H9 (cell line): ENCODE measurements around the gene TUBB2A. TPM values are rescaled to one million over a fixed set of nuclear protein-coding genes. Genes with fewer than 3 reads are reported as not detected.

ENCODE experiments used
- DNase-seq: peaks from one replicate; pipeline ENCODE4 v3.0.0-alpha.2; 2017
- H2AFZ ChIP-seq: one replicate; pipeline ENCODE4 v1.6.1; 2013; ENCODE audit warnings: mild to moderate bottlenecking, low read length, control low read depth, moderate library complexity
- H2AK5ac ChIP-seq: 2 replicates; pipeline ENCODE4 v1.6.1; 2013; ENCODE audit warnings: low read length, control low read depth, mixed read lengths; ENCODE audit not compliant: insufficient read length
- H2BK120ac ChIP-seq: one replicate; pipeline ENCODE4 v1.6.1; 2013; ENCODE audit warnings: low read depth, mild to moderate bottlenecking, low read length, control low read depth, inconsistent platforms; ENCODE audit not compliant: poor library complexity, severe bottlenecking
- H2BK12ac ChIP-seq: 2 replicates; pipeline ENCODE4 v1.6.1; 2013; ENCODE audit warnings: low read length, control low read depth, mixed read lengths, low read depth; ENCODE audit not compliant: insufficient read length
- H2BK15ac ChIP-seq: 2 replicates; pipeline ENCODE4 v1.6.1; 2013; ENCODE audit warnings: low read depth, low read length, control low read depth
- H2BK20ac ChIP-seq: one replicate; pipeline ENCODE4 v1.6.1; 2013; ENCODE audit warnings: low read depth, mild to moderate bottlenecking, low read length, control low read depth, inconsistent platforms; ENCODE audit not compliant: poor library complexity, severe bottlenecking
- H2BK5ac ChIP-seq: 2 replicates; pipeline ENCODE4 v1.6.1; 2013; ENCODE audit warnings: low read length, control low read depth, mixed read lengths; ENCODE audit not compliant: insufficient read length
- H3K14ac ChIP-seq: 2 replicates; pipeline ENCODE4 v1.6.1; 2013; ENCODE audit warnings: low read length, control low read depth; ENCODE audit not compliant: insufficient read depth
- H3K18ac ChIP-seq: 2 replicates; pipeline ENCODE4 v1.6.1; 2013; ENCODE audit warnings: low read depth, mild to moderate bottlenecking, mixed read lengths, low read length, control low read depth; ENCODE audit not compliant: insufficient read length
- H3K23ac ChIP-seq: 2 replicates; pipeline ENCODE4 v1.6.1; 2013; ENCODE audit warnings: low read length, control low read depth, mixed read lengths, low read depth; ENCODE audit not compliant: insufficient read length
- H3K23me2 ChIP-seq: 2 replicates; pipeline ENCODE4 v1.6.1; 2013; ENCODE audit warnings: low read depth, mild to moderate bottlenecking, mixed read lengths, low read length, control low read depth; ENCODE audit not compliant: insufficient read length, poor library complexity, severe bottlenecking
- H3K27ac ChIP-seq: 2 replicates; pipeline ENCODE4 v1.5.1; 2013; ENCODE audit warnings: low read length, control low read depth, mixed read lengths, low read depth; ENCODE audit not compliant: insufficient read length
- H3K27me3 ChIP-seq: 2 replicates; pipeline ENCODE4 v1.6.1; 2013; ENCODE audit warnings: low read length, control low read depth, inconsistent platforms; ENCODE audit not compliant: insufficient read depth
- H3K4ac ChIP-seq: 2 replicates; pipeline ENCODE4 v1.6.1; 2013; ENCODE audit warnings: low read depth, mild to moderate bottlenecking, control low read depth, inconsistent platforms, low read length, moderate library complexity
- H3K4me1 ChIP-seq: 2 replicates; pipeline ENCODE4 v1.6.1; 2013; ENCODE audit warnings: low read length, control low read depth, inconsistent platforms; ENCODE audit not compliant: insufficient read depth
- H3K4me2 ChIP-seq: 2 replicates; pipeline ENCODE4 v1.6.1; 2013; ENCODE audit warnings: low read length, control low read depth, mixed read lengths; ENCODE audit not compliant: insufficient read length, insufficient read depth
- H3K56ac ChIP-seq: 2 replicates; pipeline ENCODE4 v1.6.1; 2013; ENCODE audit warnings: low read depth, mild to moderate bottlenecking, mixed read lengths, low read length, control low read depth; ENCODE audit not compliant: insufficient read length
- H3K79me1 ChIP-seq: 2 replicates; pipeline ENCODE4 v1.6.1; 2013; ENCODE audit warnings: low read depth, mild to moderate bottlenecking, moderate library complexity, low read length, control low read depth, inconsistent platforms; ENCODE audit not compliant: insufficient read depth, poor library complexity, severe bottlenecking
- H3K79me2 ChIP-seq: 2 replicates; pipeline ENCODE4 v1.6.1; 2013; ENCODE audit warnings: low read length, control low read depth, inconsistent platforms; ENCODE audit not compliant: insufficient read depth
- H3K9ac ChIP-seq: 2 replicates; pipeline ENCODE4 v1.6.1; 2013; ENCODE audit warnings: low read length, control low read depth, mixed read lengths; ENCODE audit not compliant: insufficient read length; ENCODE audit errors: extremely low read depth
- H3K9me3 ChIP-seq: one replicate; pipeline ENCODE4 v1.6.1; 2013; ENCODE audit warnings: low read depth, low read length, inconsistent platforms; ENCODE audit not compliant: control insufficient read depth
- H3T11ph ChIP-seq: one replicate; pipeline ENCODE4 v1.6.1; 2013; ENCODE audit warnings: mild to moderate bottlenecking, low read length, control low read depth, inconsistent platforms
- H4K20me1 ChIP-seq: one replicate; pipeline ENCODE4 v1.6.1; 2013; ENCODE audit not compliant: control insufficient read depth, insufficient read length, insufficient read depth
- H4K5ac ChIP-seq: 2 replicates; pipeline ENCODE4 v1.6.1; 2013; ENCODE audit warnings: low read depth, mild to moderate bottlenecking, mixed read lengths, low read length, control low read depth; ENCODE audit not compliant: insufficient read length
- H4K8ac ChIP-seq: replicated peaks from 2 replicates; pipeline ENCODE4 v1.6.1; 2013; ENCODE audit warnings: low read length, control low read depth, mixed read lengths, low read depth; ENCODE audit not compliant: insufficient read length
- H4K91ac ChIP-seq: 2 replicates; pipeline ENCODE4 v1.6.1; 2013; ENCODE audit warnings: low read depth, mild to moderate bottlenecking, moderate library complexity, mixed read lengths, low read length, control low read depth; ENCODE audit not compliant: insufficient read length
- H3K27ac Mint-ChIP-seq, 3 experiments: 2 replicates in 2 of 3; 3 replicates in 1 of 3; pipeline ENCODE4 v1.8.0; 2020 to 2021; ENCODE audit warnings: mixed read lengths in 3 of 3, mild to moderate bottlenecking in 1 of 3, moderate library complexity in 1 of 3
- H3K27me3 Mint-ChIP-seq: 2 replicates; pipeline ENCODE4 v1.8.0; 2021; ENCODE audit warnings: low read depth, mild to moderate bottlenecking, moderate library complexity, mixed read lengths
- H3K36me3 Mint-ChIP-seq, 3 experiments: 2 replicates in 2 of 3; 3 replicates in 1 of 3; pipeline ENCODE4 v1.8.0; 2020 to 2021; ENCODE audit warnings: low read depth in 3 of 3, mixed read lengths in 3 of 3; ENCODE audit not compliant: insufficient read depth in 1 of 3
- H3K4me1 Mint-ChIP-seq, 2 experiments: 2 replicates each; pipeline ENCODE4 v1.8.0; 2020; ENCODE audit warnings: mixed read lengths in 2 of 2
- H3K4me3 Mint-ChIP-seq, 2 experiments: 2 replicates in 1 of 2; 3 replicates in 1 of 2; pipeline ENCODE4 v1.8.0; 2020 to 2021; ENCODE audit warnings: mild to moderate bottlenecking in 2 of 2, mixed read lengths in 2 of 2, moderate library complexity in 1 of 2
- H3K9me3 Mint-ChIP-seq, 2 experiments: 2 replicates in 1 of 2; 3 replicates in 1 of 2; pipeline ENCODE4 v1.8.0; 2020; ENCODE audit warnings: mild to moderate bottlenecking in 2 of 2, mixed read lengths in 2 of 2, moderate library complexity in 1 of 2
- WGBS: extraction: QIAGEN DNeasy Blood & Tissue Kit; methylation state at CpG from one replicate; pipeline ENCODE4 v1.1.7; 2013; ENCODE audit warnings: missing lambda C conversion rate, low lambda C conversion rate, mixed read lengths; ENCODE audit not compliant: insufficient read length; ENCODE audit errors: extremely low coverage; 5-methylcytosine and 5-hydroxymethylcytosine counted together
- total RNA-seq: library from RNA; stranded (reverse); gene quantifications from 2 replicates; pipeline ENCODE4 v1.2.1, GENCODE V29; 2021
- TF ChIP-seq, protein P1 (sequence below): fragments of 200-600 bp; sonication (generic); conservative IDR thresholded peaks from 3 replicates; pipeline ENCODE4 v1.8.0; 2021; ENCODE audit warnings: antibody characterized with exemption, mild to moderate bottlenecking

TUBB2A gene
- total RNA-seq, 1 experiment from 2014 or later, result 258 TPM

DNA sequence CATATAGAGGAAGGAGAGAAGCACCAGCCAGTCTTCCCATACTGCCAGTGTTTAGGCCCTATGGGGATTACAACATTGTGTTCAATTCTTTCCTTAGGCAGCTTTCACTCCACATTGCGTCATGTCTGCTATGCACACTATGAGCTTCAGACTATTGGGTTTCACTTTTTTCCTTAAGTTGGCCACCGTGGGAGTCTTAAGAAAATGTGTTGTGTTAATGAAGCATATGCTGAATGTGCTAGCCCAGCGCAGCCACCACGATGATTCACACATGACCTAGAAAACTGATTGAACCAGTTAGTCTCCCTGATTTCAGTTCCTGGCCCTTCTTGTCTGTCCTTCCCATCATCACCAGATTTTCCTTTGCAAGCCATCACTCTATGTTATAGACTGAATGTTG lies 48.6 kb upstream of the TUBB2A start:
- H3K4ac ChIP-seq, result no peak overlapping the region
- Mint-ChIP-seq H3K4me3 (no peak overlapping the region), H3K36me3 (no peaks in the 10 kb centered on the region; a peak in 1 of 7 replicates), H3K27ac (no peak overlapping the region), H3K27me3 (peaks cover 2% of the 10 kb centered on the region; the same call in 1 of the 2 replicates), H3K9me3 (no peaks in the 10 kb centered on the region; a peak in 1 of 5 replicates), H3K4me1 (peaks cover 32 to 36% of the 10 kb centered on the region in 2 experiments)
- no peak overlapping the region for H2AFZ ChIP-seq
- no peak overlapping the region for H3K9ac ChIP-seq
- no peak overlapping the region for H2BK5ac ChIP-seq
- no peak overlapping the region for H2AK5ac ChIP-seq
- no peak overlapping the region for H3K23ac ChIP-seq
- no peak for DNase-seq
- H3K79me1 ChIP-seq, result no peaks in the 10 kb centered on the region
- no peaks in the 10 kb centered on the region for H3K23me2 ChIP-seq
- H4K8ac ChIP-seq, result no peak overlapping the region
- H3K4me1 ChIP-seq, result peaks cover 11% of the 10 kb centered on the region
- H3K56ac ChIP-seq, result no peak overlapping the region
- no CpG with 5 or more reads among the region's 4 CpGs for WGBS
- TF ChIP-seq, protein P1, sequence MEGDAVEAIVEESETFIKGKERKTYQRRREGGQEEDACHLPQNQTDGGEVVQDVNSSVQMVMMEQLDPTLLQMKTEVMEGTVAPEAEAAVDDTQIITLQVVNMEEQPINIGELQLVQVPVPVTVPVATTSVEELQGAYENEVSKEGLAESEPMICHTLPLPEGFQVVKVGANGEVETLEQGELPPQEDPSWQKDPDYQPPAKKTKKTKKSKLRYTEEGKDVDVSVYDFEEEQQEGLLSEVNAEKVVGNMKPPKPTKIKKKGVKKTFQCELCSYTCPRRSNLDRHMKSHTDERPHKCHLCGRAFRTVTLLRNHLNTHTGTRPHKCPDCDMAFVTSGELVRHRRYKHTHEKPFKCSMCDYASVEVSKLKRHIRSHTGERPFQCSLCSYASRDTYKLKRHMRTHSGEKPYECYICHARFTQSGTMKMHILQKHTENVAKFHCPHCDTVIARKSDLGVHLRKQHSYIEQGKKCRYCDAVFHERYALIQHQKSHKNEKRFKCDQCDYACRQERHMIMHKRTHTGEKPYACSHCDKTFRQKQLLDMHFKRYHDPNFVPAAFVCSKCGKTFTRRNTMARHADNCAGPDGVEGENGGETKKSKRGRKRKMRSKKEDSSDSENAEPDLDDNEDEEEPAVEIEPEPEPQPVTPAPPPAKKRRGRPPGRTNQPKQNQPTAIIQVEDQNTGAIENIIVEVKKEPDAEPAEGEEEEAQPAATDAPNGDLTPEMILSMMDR, result no peak
- no peaks in the 10 kb centered on the region for H3K79me2 ChIP-seq
- H3K27me3 ChIP-seq, result no peaks in the 10 kb centered on the region
- no peak overlapping the region for H2BK15ac ChIP-seq
- no peak overlapping the region for H2BK20ac ChIP-seq
- no peak overlapping the region for H3K14ac ChIP-seq
- no peak overlapping the region for H3K4me2 ChIP-seq
- no peak overlapping the region for H4K5ac ChIP-seq
- no peak overlapping the region for H2BK12ac ChIP-seq
- H2BK120ac ChIP-seq, result no peak overlapping the region
- no peak overlapping the region for H3K18ac ChIP-seq
- no peaks in the 10 kb centered on the region for H3K9me3 ChIP-seq
- no peak overlapping the region for H4K91ac ChIP-seq
- no peak overlapping the region for H3K27ac ChIP-seq
- H3T11ph ChIP-seq, result no peak overlapping the region
- no peaks in the 10 kb centered on the region for H4K20me1 ChIP-seq
